ENCODE data around the gene AXIN1.
"Not testable (repeated sequence)": the region's sequence is repeated elsewhere in the genome, so short reads cannot be mapped to it uniquely, and the experiment has no call there.

The AXIN1 gene

GRCh38 chr16:270381-271255, 81.9 kb downstream of the AXIN1 start:
- DNase-seq (ENCODE audit: extremely low spot score) = no peak
- ChIA-PET CTCF (interaction anchor here (0.8 kb wide), 1 partner anchor 12 kb away, joined by 3 read pairs; the partner anchor contains the start of gene PDIA2), POLR2A (no interaction called here)
- no peak for TF ChIP-seq CTCF (IDR thresholded peaks at IDR 0.05; ENCODE audit: control extremely low read depth, extremely low read depth, low read depth, missing control alignments)

GRCh38 chr16:269061-269796, 83.3 kb downstream of the AXIN1 start:
- no peak for TF ChIP-seq CTCF (IDR thresholded peaks at IDR 0.05; ENCODE audit: control extremely low read depth, extremely low read depth, low read depth, missing control alignments)
- CTCF ChIA-PET = interaction anchor here (1.2 kb wide), 1 partner anchor 163 kb away, joined by 3 read pairs; no protein-coding TSS in a partner anchor
- POLR2A ChIA-PET = no interaction called here
- no peak for DNase-seq (ENCODE audit: extremely low spot score)

GRCh38 chr16:268141-269053, 84.1 kb downstream of the AXIN1 start:
- ChIA-PET POLR2A (no interaction called here), CTCF (interaction anchor here (1.2 kb wide), 1 partner anchor 162 kb away, joined by 3 read pairs; no protein-coding TSS in a partner anchor)
- DNase-seq (ENCODE audit: extremely low spot score) = no peak
- no peak for TF ChIP-seq CTCF (IDR thresholded peaks at IDR 0.05; ENCODE audit: control extremely low read depth, extremely low read depth, low read depth, missing control alignments)

- POLR2A ChIA-PET; DNase-seq (ENCODE audit: extremely low spot score); CTCF ChIA-PET: not testable (repeated sequence)
These were observed 85.0 kb downstream of the AXIN1 start for GRCh38 chr16:267562-267961.

GRCh38 chr16:266258-267164, 86.0 kb downstream of the AXIN1 start:
- POLR2A ChIA-PET = no interaction called here
- TF ChIP-seq CTCF (IDR thresholded peaks at IDR 0.05; ENCODE audit: control extremely low read depth, extremely low read depth, low read depth, missing control alignments) = no peak
- CTCF ChIA-PET = interaction anchor here (1.6 kb wide), 1 partner anchor 160 kb away, joined by 4 read pairs; no protein-coding TSS in a partner anchor
- no peak for DNase-seq (ENCODE audit: extremely low spot score)

- TF ChIP-seq CTCF (IDR thresholded peaks at IDR 0.05; ENCODE audit: control extremely low read depth, extremely low read depth, low read depth, missing control alignments) = no peak
- CTCF ChIA-PET = interaction anchor here (1.6 kb wide), 1 partner anchor 159 kb away, joined by 4 read pairs; no protein-coding TSS in a partner anchor
- no peak for DNase-seq (ENCODE audit: extremely low spot score)
- POLR2A ChIA-PET = no interaction called here
These were observed 86.8 kb downstream of the AXIN1 start for GRCh38 chr16:265711-266110.

All from GM10248 (cell line).